Transverse colon (tissue), 3 donors: ENCODE results near the gene RASSF1.

Source experiments
- CTCF ChIP-seq, 5 experiments: fragments of 200-600 bp in 3 of 5; fragments of 450-650 bp in 2 of 5; sonication (generic) in 3 of 5; IDR thresholded peaks; 1 replicate in 2 of 5; 2 replicates in 3 of 5; pipeline ENCODE4 v1.5.1; 2016 to 2017; ENCODE audit warnings: antibody characterized with exemption in 5 of 5, inconsistent platforms in 3 of 5, mild to moderate bottlenecking in 2 of 5, moderate library complexity in 1 of 5
- POLR2A ChIP-seq: fragments of 450-650 bp; IDR thresholded peaks from one replicate; pipeline ENCODE4 v1.6.1; 2016; ENCODE audit warnings: antibody characterized with exemption, mild to moderate bottlenecking, moderate library complexity

- TF ChIP-seq CTCF (IDR thresholded peaks at IDR 0.05) (no peak), POLR2A (no peak)
These were observed 48.8 kb upstream of the RASSF1 start for GRCh38 chr3:50389414-50389767.
